ENCODE results near the gene PARK7.
"Not testable (repeated sequence)": the region's sequence is repeated elsewhere in the genome, so short reads cannot be mapped to it uniquely, and the experiment has no call there.

Gene PARK7

GRCh38 chr1:7961216-7962013, at the start of gene PARK7:
TSS of gene PARK7 (plus strand) at chr1:7961711. CDS start at chr1:7962786, 1,075 bp downstream.
- DNase-seq: peak; percentile 100

GRCh38 chr1:7912145-7912544, 49.4 kb upstream of the PARK7 start:
- DNase-seq: no peak

GRCh38 chr1:7912743-7913557, 48.6 kb upstream of the PARK7 start:
- DNase-seq: peak in 1 of 2 donors; percentile 26

- peak; percentile 41 to 44 for DNase-seq
Observed at GRCh38 chr1:7915826-7916500, 45.5 kb upstream of the PARK7 start.

GRCh38 chr1:7916501-7916830, 45.0 kb upstream of the PARK7 start:
- DNase-seq: no peak

- not testable (repeated sequence) for DNase-seq
Observed at GRCh38 chr1:7917971-7918370, 43.5 kb upstream of the PARK7 start.

GRCh38 chr1:7919880-7920279, 41.6 kb upstream of the PARK7 start:
- DNase-seq: no peak

GRCh38 chr1:7921796-7922195, 39.7 kb upstream of the PARK7 start:
- DNase-seq: no peak

- DNase-seq: no peak
Observed at GRCh38 chr1:7922301-7922700, 39.2 kb upstream of the PARK7 start.

GRCh38 chr1:7927061-7927460, 34.5 kb upstream of the PARK7 start:
- DNase-seq: not testable (repeated sequence)

GRCh38 chr1:7928247-7928646, 33.3 kb upstream of the PARK7 start:
- DNase-seq: no peak

GRCh38 chr1:7929637-7930036, 31.9 kb upstream of the PARK7 start:
- no peak for DNase-seq

GRCh38 chr1:7930645-7931445, 30.7 kb upstream of the PARK7 start:
- peak in 1 of 2 donors; percentile 33 for DNase-seq

- no peak for DNase-seq
Observed at GRCh38 chr1:7931446-7931812, 30.1 kb upstream of the PARK7 start.

GRCh38 chr1:7932524-7933138, 28.9 kb upstream of the PARK7 start:
- no peak for DNase-seq

GRCh38 chr1:7938070-7938469, 23.4 kb upstream of the PARK7 start:
- DNase-seq: no peak

- DNase-seq: no peak
Observed at GRCh38 chr1:7940034-7940433, 21.5 kb upstream of the PARK7 start.

- DNase-seq: peak; percentile 84 to 88
Observed at GRCh38 chr1:7940745-7941436, 20.6 kb upstream of the PARK7 start, which contains the start of gene TNFRSF9. TSS of gene TNFRSF9 (minus strand) at chr1:7940839. CDS start at chr1:7939994, 845 bp downstream.

- no peak for DNase-seq
Observed at GRCh38 chr1:7941437-7941793, 20.1 kb upstream of the PARK7 start.

- peak; percentile 42 to 48 for DNase-seq
Observed at GRCh38 chr1:7942214-7942921, 19.1 kb upstream of the PARK7 start.

GRCh38 chr1:7943251-7943650, 18.3 kb upstream of the PARK7 start:
- no peak for DNase-seq
